Pancreas (tissue), 10 donors: ENCODE measurements around the gene SRBD1. TPM values are rescaled to one million over a fixed set of nuclear protein-coding genes. Genes with fewer than 3 reads are reported as not detected.

Experiments used
- ATAC-seq, 4 donors: fragments of 200-7000 bp; cut with Tn5 transposase; one replicate each; pipeline versions ENCODE4 v1.8.0 to v1.9.1; 2020; ENCODE audit warnings: mild to moderate bottlenecking in 4 of 4, moderate library complexity in 4 of 4
- DNase-seq, 6 donors: peaks; one replicate each; pipeline ENCODE4 v3.0.0-alpha.2; 2020
- FAIRE-seq: peaks from 2 replicates; lab custom pipeline; 2012; peaks lifted over from hg19 to GRCh38; lab: Jason Lieb, UNC
- H3K27ac ChIP-seq, 4 donors: fragments of 200-600 bp; sonication (generic); 1 replicate in 3 of 4; 2 replicates in 1 of 4; pipeline versions ENCODE4 v1.5.0 to v1.8.0; 2020
- H3K27me3 ChIP-seq, 4 donors: fragments of 200-600 bp; one replicate each; pipeline ENCODE4 v1.8.0; 2021
- H3K36me3 ChIP-seq, 3 donors: fragments of 200-600 bp; sonication (generic) in 1 of 3; one replicate each; pipeline versions ENCODE4 v1.5.0 to v1.8.0; 2020 to 2021
- H3K4me1 ChIP-seq, 3 donors: fragments of 200-600 bp; one replicate each; pipeline ENCODE4 v1.8.0; 2021
- H3K4me3 ChIP-seq, 4 donors: fragments of 200-600 bp; sonication (generic) in 2 of 4; one replicate each; pipeline versions ENCODE4 v1.5.0 to v1.8.0; 2020 to 2021
- H3K9me3 ChIP-seq, 4 donors: fragments of 200-600 bp; one replicate each; pipeline ENCODE4 v1.8.0; 2021
- CTCF ChIP-seq, 4 donors: fragments of 200-600 bp; sonication (generic) in 3 of 4; IDR thresholded peaks; one replicate each; pipeline versions ENCODE4 v1.5.0 to v1.8.0; 2021; ENCODE audit warnings: antibody characterized with exemption in 4 of 4
- WGBS, 2 donors: extraction: QIAGEN DNeasy Blood & Tissue Kit; methylation state at CpG; one replicate each; pipeline ENCODE4 v1.1.7; 2013; 5-methylcytosine and 5-hydroxymethylcytosine counted together
- intact Hi-C, 3 donors: fragments of 100-400 bp; cut with DNase I; formaldehyde crosslinking; loops; one replicate each; pipeline versions ENCODE4 v1.11.1 to v1.14.2; 2022
- polyA plus RNA-seq, 2 donors: library from polyadenylated mRNA; stranded (reverse); fragments of 200-250 nt; gene quantifications; one replicate each; pipeline ENCODE4 v1.2.3, GENCODE V29; 2013
- total RNA-seq, 6 donors: library from RNA; stranded (reverse); fragmentation: NEBNext Ultra II Directional in 4 of 6; extraction: Animal tissue kit (Norgen Biotek cat#: 25700) in 4 of 6; gene quantifications; one replicate each; pipeline versions ENCODE4 v1.2.1 to v1.2.4, GENCODE V29; 2021 to 2023
- donor health status: healthy with polysubstance abuse.
- donor health status: DM: no; HTN: no; CAD: no; lungs with moderate emphysema.
- donor health status: DM: no; HTN: no; CAD: no.
- donor health status: control.
- donor health status: control.
- donor health status: Bipolar disorder and iron deficiency.
- donor health status: DM: yes; HTN: yes; CAD: no.
- donor health status: DM: no; HTN: no; CAD: no.
- donor health status: DM: no; HTN: no; CAD: no.
- donor health status: DM: yes; HTN: yes; CAD: no.

Gene SRBD1
- total and polyA plus RNA-seq, 8 donors, result 3.2 to 15.4 (median 11.6) TPM

GRCh38 chr2:45649462-45649857 is 38.4 kb upstream of the SRBD1 start:
- 4 to 5% methylated on average over 10 of the region's 10 CpGs for WGBS, 2 donors
- no peaks in the 10 kb centered on the region for H3K36me3 ChIP-seq
- H3K27ac ChIP-seq, result peak overlapping the region; percentile 92 to 99 (median 98)
- no peaks in the 10 kb centered on the region for H3K27me3 ChIP-seq
- peak in 1 of 4 donors; percentile 9 for ATAC-seq
- intact Hi-C loops, result loop anchor here in 1 of 3 donors (5.0 to 10.0 kb wide), 2 partner anchors 125 to 283 kb away; no protein-coding TSS in a partner anchor
- no peak for TF ChIP-seq CTCF (IDR thresholded peaks at IDR 0.05)
- no peak for FAIRE-seq
- DNase-seq, result no peak
- H3K4me3 ChIP-seq, result peak overlapping the region; percentile 76 to 94 (median 86)
- H3K9me3 ChIP-seq, result no peaks in the 10 kb centered on the region
- H3K4me1 ChIP-seq, result peaks cover 0 to 4% (median 3%) of the 10 kb centered on the region in 3 donors

- WGBS, 2 donors, result 48 to 54% methylated on average over 2 of the region's 2 CpGs
- intact Hi-C loops, result loop anchor here in 1 of 3 donors (5.0 to 10.0 kb wide), 2 partner anchors 126 to 284 kb away; no protein-coding TSS in a partner anchor
- no peaks in the 10 kb centered on the region for H3K27me3 ChIP-seq
- H3K36me3 ChIP-seq, result no peaks in the 10 kb centered on the region
- DNase-seq, result no peak
- no peak for TF ChIP-seq CTCF (IDR thresholded peaks at IDR 0.05)
- ATAC-seq, result no peak
- peak overlapping the region in 1 of 4 donors; percentile 86 for H3K4me3 ChIP-seq
- no peak overlapping the region for H3K27ac ChIP-seq
- peaks cover 0 to 3% (median 0%) of the 10 kb centered on the region in 3 donors for H3K4me1 ChIP-seq
- H3K9me3 ChIP-seq, result no peaks in the 10 kb centered on the region
- no peak for FAIRE-seq
Observed at GRCh38 chr2:45648636-45649035, 37.6 kb upstream of the SRBD1 start.

DNA sequence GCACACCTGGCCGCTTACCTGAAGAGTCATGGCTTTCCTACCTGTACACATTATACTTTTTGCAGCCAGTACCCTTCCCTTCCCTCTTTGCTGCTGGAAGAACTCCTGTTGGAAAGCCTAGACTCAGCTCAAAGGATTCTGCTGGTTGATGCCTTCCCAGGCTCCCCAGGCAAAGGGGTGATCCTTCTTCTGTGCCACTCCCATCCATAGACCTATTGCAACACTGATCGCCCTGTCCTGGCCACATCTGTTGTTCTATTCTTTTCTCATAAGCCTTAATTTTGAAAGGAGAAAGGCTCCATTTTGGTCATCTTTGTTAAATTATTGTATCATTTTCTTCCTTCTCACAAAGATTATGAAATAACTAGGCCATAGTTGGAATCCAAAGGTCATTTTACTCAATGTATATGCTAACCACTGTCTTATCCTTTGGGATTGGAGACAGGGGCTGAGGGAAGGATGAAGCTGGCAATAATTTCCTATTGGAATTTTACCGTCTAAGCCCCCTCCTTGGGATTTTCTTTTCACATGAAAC is 37.0 kb upstream of the SRBD1 start:
- ATAC-seq (no peak), DNase-seq (no peak), FAIRE-seq (no peak)
- no peaks in the 10 kb centered on the region for H3K9me3 ChIP-seq
- H3K4me1 ChIP-seq, result peaks cover 0 to 3% (median 0%) of the 10 kb centered on the region in 3 donors
- WGBS, 2 donors, result 93 to 95% methylated on average over 3 of the region's 3 CpGs
- no peaks in the 10 kb centered on the region for H3K27me3 ChIP-seq
- H3K27ac ChIP-seq, result no peak overlapping the region
- intact Hi-C loops, result loop anchor here in 1 of 3 donors (5.0 to 10.0 kb wide), 2 partner anchors 127 to 284 kb away; no protein-coding TSS in a partner anchor
- H3K4me3 ChIP-seq, result no peak overlapping the region
- no peak for TF ChIP-seq CTCF (IDR thresholded peaks at IDR 0.05)
- H3K36me3 ChIP-seq, result no peaks in the 10 kb centered on the region

- WGBS, 2 donors, result 85 to 89% methylated on average over 9 of the region's 9 CpGs
- DNase-seq (no peak), FAIRE-seq (no peak), ATAC-seq (no peak)
- no peak for TF ChIP-seq CTCF (IDR thresholded peaks at IDR 0.05)
- Histone ChIP-seq H3K36me3 (no peaks in the 10 kb centered on the region), H3K4me3 (no peak overlapping the region), H3K4me1 (peaks cover 0 to 3% (median 0%) of the 10 kb centered on the region in 3 donors), H3K27ac (no peak overlapping the region), H3K27me3 (no peaks in the 10 kb centered on the region), H3K9me3 (no peaks in the 10 kb centered on the region)
- intact Hi-C loops, result loop anchor here in 1 of 3 donors (5.0 to 10.0 kb wide), 2 partner anchors 127 to 285 kb away; no protein-coding TSS in a partner anchor
Observed at GRCh38 chr2:45647356-45647755, 36.3 kb upstream of the SRBD1 start.

- TF ChIP-seq CTCF (IDR thresholded peaks at IDR 0.05), result no peak
- intact Hi-C loops, result loop anchor here in 1 of 3 donors (5.0 to 10.0 kb wide), 2 partner anchors 129 to 286 kb away; no protein-coding TSS in a partner anchor
- Histone ChIP-seq H3K36me3 (no peaks in the 10 kb centered on the region), H3K27ac (no peak overlapping the region), H3K4me1 (peaks cover 0 to 3% (median 0%) of the 10 kb centered on the region in 3 donors), H3K4me3 (no peak overlapping the region), H3K9me3 (no peaks in the 10 kb centered on the region), H3K27me3 (no peaks in the 10 kb centered on the region)
- WGBS, 2 donors, result 93 to 95% methylated on average over 2 of the region's 2 CpGs
- DNase-seq (no peak), ATAC-seq (no peak), FAIRE-seq (no peak)
Observed at GRCh38 chr2:45646289-45646688, 35.2 kb upstream of the SRBD1 start.
